ENCODE measurements around the gene ELF1.

- TF ChIP-seq POLR2A (IDR thresholded peaks at IDR 0.05) (no peak), CTCF (IDR thresholded peaks at IDR 0.05) (no peak)
Measured at GRCh38 chr13:41019011-41019487, at the start of gene ELF1.
